Measurements from ENCODE around the gene LRRC32.

Gene LRRC32

DNA sequence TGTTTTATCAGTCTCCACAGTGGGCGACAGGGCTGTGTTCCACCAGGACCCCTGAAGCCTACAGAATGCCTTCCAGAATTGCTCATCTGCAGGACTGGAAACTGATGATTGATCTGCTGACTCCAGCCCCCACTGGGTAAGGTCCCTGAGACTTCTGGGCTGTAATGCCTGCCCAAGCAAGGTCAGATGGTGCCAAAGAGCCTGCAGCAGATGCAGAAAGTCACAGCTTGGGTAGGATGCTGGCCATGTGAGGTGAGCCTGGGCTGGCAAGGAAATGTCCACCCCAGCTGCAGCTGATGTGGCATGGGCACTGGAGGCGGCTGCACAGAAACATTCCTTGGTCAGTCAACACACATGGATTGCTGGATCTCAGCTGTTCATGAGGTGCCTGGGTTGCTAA is 30.9 kb downstream of the LRRC32 start:
- H3K4me3 ChIP-seq (ENCODE audit: low read depth, low read length): no peak overlapping the region
- TF ChIP-seq, protein P1, sequence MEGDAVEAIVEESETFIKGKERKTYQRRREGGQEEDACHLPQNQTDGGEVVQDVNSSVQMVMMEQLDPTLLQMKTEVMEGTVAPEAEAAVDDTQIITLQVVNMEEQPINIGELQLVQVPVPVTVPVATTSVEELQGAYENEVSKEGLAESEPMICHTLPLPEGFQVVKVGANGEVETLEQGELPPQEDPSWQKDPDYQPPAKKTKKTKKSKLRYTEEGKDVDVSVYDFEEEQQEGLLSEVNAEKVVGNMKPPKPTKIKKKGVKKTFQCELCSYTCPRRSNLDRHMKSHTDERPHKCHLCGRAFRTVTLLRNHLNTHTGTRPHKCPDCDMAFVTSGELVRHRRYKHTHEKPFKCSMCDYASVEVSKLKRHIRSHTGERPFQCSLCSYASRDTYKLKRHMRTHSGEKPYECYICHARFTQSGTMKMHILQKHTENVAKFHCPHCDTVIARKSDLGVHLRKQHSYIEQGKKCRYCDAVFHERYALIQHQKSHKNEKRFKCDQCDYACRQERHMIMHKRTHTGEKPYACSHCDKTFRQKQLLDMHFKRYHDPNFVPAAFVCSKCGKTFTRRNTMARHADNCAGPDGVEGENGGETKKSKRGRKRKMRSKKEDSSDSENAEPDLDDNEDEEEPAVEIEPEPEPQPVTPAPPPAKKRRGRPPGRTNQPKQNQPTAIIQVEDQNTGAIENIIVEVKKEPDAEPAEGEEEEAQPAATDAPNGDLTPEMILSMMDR (conservative IDR thresholded peaks at IDR 0.05; ENCODE audit: low read depth, low read length): no peak
- DNase-seq (ENCODE audit: low read depth): no peak

DNA sequence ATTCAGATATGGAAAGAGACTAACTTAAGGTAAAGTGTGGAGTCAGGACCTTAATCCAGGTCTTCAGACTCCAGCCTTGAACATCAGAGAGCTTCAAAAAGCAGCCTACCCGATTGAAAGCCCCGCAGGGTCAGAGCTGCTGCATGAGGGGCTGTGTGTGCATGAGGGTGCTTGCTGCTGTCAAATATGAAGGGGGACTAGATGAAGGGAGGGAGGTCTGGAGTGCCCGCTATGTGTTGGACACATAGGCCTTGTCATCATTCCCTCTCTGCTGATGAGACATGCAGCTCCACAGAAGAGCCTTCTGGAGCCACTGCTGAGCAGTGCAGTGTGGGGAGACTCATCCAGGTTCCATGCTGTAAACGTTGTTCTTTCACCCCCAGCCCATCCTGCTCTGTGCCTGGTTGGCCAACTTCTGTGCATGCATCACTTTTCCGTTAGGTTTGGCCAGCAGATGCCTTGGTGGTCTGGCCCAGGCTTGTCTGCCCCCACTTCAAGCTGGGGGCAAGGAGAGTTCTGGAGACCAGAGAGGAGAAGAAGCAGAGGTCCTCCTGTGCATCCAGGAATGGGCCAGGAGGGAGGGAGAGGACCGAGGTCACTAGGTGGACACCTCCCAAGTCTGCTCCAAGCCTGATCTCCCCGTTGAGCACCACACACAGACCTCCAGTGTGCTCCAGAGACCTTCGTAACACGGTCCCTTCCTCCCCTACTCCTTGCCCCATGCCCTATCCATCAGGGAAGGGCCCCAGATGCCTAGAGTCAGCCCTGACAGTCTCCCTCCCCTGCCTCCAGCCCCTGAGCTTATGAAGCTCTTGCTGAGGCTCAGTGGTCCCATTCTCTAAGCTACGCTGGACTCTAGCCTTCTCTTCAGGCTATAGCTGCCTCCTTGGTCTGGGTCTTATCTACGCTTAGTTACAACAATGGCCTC is 32.0 kb downstream of the LRRC32 start:
- no peak for DNase-seq (ENCODE audit: low read depth)
- H3K4me3 ChIP-seq (ENCODE audit: low read depth, low read length): no peak overlapping the region
- TF ChIP-seq, protein P1 (conservative IDR thresholded peaks at IDR 0.05; ENCODE audit: low read depth, low read length): no peak

DNA sequence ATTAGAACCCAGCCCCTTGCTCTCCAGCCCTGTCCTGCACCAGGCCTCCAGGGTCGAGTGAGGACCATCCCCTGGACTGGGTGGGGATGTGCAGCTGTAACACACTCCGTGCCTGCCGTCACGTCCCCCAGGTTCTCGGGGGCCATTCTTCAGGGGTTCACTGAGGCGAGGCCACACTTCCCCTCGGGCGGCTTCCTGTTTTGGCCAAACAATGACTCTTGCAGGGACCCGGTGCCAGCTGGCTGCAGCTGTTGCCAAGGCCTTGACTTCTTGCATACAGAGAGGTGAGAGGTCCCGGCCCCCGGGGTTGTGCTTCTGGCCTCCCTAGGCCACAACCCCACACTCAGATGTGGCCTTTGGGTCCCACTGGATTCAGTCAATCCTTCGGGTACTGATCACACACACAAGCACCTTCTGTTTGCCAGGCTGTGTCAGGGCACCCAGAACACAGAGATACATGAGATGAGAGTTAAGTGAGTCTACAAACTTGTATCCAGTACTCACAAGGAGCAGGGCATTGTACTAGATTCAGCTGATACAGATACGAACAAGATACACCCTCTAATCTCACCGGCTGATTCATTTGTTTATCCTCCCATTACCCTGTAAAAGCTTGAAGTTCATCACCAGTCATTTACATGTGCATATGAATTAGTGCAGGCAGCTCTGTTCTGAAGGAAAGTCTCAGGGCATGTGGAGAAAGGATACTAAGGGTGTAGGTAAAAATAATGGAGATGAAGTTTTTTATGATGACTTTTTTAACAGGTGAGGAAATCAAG is 32.9 kb downstream of the LRRC32 start:
- no peak overlapping the region for H3K4me3 ChIP-seq (ENCODE audit: low read depth, low read length)
- no peak for DNase-seq (ENCODE audit: low read depth)
- TF ChIP-seq, protein P1 (conservative IDR thresholded peaks at IDR 0.05; ENCODE audit: low read depth, low read length): no peak

DNA sequence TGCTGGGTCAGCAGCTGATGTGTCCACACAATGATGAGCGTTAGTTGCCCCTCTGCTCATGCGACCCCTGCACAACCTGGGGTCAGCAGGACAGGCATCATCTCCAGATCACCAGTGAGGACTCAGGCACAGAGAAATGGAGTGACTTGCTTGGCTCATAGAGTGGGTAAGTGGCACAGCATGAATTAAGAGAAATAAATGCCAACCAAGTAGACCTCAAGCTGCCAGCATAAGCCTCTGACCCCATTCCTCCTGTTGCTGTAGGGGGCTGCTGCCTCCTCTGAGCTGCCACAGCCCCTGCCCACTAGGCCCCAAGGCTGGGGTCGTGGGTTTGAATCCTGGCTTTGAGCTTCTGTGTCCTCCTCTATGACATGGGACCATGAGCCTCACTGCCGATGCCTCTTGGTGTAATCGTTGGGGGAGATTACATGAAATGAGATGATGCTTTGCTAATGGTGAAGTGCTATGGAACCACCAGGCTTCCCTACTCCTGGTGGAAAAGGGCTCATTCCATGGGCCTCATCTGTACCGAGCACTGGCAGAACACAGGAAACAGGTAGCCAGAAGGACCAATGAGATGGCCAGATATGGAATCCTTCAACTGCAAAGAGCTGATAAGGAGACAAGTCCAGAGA is 33.6 kb downstream of the LRRC32 start:
- DNase-seq (ENCODE audit: low read depth): no peak
- H3K4me3 ChIP-seq (ENCODE audit: low read depth, low read length): no peak overlapping the region
- TF ChIP-seq, protein P1 (conservative IDR thresholded peaks at IDR 0.05; ENCODE audit: low read depth, low read length): no peak

DNA sequence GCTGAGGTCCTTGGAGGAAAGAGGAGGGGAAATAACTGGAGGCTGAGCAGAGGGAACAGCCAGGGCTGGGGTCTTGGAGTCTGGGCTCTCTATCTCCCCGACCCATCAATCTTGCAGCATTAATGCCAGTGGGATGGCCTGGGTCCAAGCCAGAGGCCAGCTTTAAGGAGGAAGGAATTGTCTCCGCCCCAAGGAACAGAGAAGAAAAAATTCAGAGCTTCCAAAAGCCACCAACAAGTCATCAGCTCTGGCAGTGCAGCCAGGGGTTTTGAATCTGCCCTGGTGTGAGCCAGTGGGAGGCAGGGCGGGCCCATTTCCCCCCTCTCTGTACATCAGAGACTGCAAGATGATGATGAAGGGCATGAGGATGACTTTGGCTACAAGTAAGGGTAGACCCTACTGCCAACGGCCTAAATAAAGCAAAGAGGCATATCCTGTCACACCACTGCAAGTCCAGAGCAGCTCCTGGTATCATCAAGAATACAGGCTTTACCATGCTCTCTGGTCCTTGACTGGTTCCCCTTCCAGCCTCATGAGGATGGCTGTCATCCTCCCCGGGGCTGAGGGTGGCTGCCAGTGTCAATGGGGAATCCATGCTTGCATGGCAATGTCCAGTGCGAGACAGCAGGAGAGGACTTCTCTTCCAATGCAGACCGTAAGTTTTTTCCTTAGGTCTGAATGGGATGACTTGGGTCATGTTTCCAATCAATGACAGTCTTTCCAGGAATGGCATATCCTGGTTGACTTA is 34.4 kb downstream of the LRRC32 start:
- no peak overlapping the region for H3K4me3 ChIP-seq (ENCODE audit: low read depth, low read length)
- TF ChIP-seq, protein P1 (conservative IDR thresholded peaks at IDR 0.05; ENCODE audit: low read depth, low read length): no peak
- no peak for DNase-seq (ENCODE audit: low read depth)

DNA sequence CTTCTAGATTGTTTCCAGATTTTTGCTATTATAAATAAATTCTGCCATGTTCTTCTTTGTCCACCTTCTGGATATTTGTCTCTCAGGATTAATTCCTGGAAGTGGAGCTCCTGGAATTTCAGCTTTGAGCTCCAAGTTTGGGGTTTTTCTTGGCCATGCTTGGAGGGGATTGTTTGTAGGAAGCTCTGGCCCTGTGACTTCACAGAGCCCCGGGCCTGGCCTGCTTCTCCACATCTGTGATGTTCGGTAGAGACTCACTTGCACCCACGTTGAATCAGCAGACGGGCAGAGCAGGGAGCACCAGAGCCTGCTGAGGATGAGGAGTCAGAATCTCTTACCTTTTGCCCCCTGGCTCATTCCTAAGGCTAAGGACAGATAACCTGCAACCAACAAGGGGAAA is 35.7 kb downstream of the LRRC32 start:
- H3K4me3 ChIP-seq (ENCODE audit: low read depth, low read length): no peak overlapping the region
- no peak for DNase-seq (ENCODE audit: low read depth)
- TF ChIP-seq, protein P1 (conservative IDR thresholded peaks at IDR 0.05; ENCODE audit: low read depth, low read length): no peak
